ENCODE measurements around the gene SKAP2.

SKAP2 gene

DNA sequence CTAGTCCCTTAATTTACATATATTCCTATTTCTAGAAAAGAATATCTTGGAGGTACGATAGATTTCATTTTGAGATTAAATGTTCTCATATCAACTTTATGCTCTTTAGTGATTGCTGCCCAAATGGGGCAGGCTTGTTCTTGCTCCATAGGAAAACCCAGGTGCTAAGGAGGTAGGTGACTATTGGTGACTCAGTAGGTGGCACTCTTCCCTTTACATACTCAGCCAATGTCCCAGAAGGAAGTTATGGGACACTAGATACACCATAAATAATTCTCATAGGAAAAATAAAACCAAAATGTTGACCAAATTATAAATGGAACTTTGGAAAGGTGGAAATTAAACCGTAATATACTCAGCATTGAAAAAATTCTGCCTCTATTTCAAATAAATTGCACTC is 4.0 kb downstream of the SKAP2 start:
- Histone ChIP-seq H3K27me3 (ENCODE audit: control insufficient read depth, insufficient read depth, low read length) (no peaks in the 10 kb centered on the region), H3K79me2 (no peaks in the 10 kb centered on the region), H2AFZ (no peak overlapping the region), H3K9ac (no peak overlapping the region), H3K4me2 (ENCODE audit: low read length) (no peak overlapping the region), H3K9me3 (ENCODE audit: control insufficient read depth, low read length) (no peaks in the 10 kb centered on the region), H3K4me3 (ENCODE audit: low read depth, low read length) (no peak overlapping the region), H3K36me3 (ENCODE audit: control insufficient read depth, insufficient read depth, low read length) (no peaks in the 10 kb centered on the region), H3K4me1 (no peaks in the 10 kb centered on the region), H3K27ac (no peak overlapping the region)
- no peak for TF ChIP-seq CTCF (IDR thresholded peaks at IDR 0.05)

- Histone ChIP-seq H3K27me3 (ENCODE audit: control insufficient read depth, insufficient read depth, low read length) (no peaks in the 10 kb centered on the region), H2AFZ (no peak overlapping the region), H3K27ac (no peak overlapping the region), H3K4me3 (ENCODE audit: low read depth, low read length) (no peak overlapping the region), H3K4me1 (no peaks in the 10 kb centered on the region), H3K4me2 (ENCODE audit: low read length) (peak overlapping the region; percentile 96), H3K36me3 (ENCODE audit: control insufficient read depth, insufficient read depth, low read length) (no peaks in the 10 kb centered on the region), H3K9ac (no peak overlapping the region), H3K9me3 (ENCODE audit: control insufficient read depth, low read length) (no peaks in the 10 kb centered on the region), H3K79me2 (no peaks in the 10 kb centered on the region)
- TF ChIP-seq CTCF (IDR thresholded peaks at IDR 0.05), result no peak
These were observed 4.7 kb downstream of the SKAP2 start for GRCh38 chr7:26859720-26860119.

DNA sequence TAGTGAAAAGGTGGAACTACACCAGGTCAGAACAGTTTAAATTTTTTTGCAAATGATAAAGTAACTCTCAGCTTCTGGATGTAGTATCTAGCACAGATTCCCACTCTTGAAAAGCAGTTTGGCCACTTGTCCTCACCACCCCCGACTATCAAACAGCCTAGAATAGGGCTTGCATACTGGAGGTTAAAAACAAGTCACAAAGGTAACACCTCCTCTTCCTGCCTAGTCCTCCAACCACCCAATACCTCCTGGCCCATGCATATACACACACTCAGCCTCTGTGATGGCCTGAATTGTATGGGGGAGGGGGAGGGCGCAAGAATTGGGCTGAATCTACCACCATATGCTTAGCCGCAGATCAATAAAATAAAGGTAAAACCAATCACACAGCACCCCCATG is 5.7 kb downstream of the SKAP2 start:
- Histone ChIP-seq H3K4me2 (ENCODE audit: low read length) (peak overlapping the region; percentile 96), H3K9me3 (ENCODE audit: control insufficient read depth, low read length) (no peaks in the 10 kb centered on the region), H3K4me1 (no peaks in the 10 kb centered on the region), H3K4me3 (ENCODE audit: low read depth, low read length) (peak overlapping the region; percentile 65), H3K27ac (no peak overlapping the region), H3K9ac (no peak overlapping the region), H3K36me3 (ENCODE audit: control insufficient read depth, insufficient read depth, low read length) (no peaks in the 10 kb centered on the region), H3K79me2 (no peaks in the 10 kb centered on the region), H2AFZ (no peak overlapping the region), H3K27me3 (ENCODE audit: control insufficient read depth, insufficient read depth, low read length) (no peaks in the 10 kb centered on the region)
- TF ChIP-seq CTCF (IDR thresholded peaks at IDR 0.05), result no peak

GRCh38 chr7:26858241-26858715 is 6.1 kb downstream of the SKAP2 start:
- H3K9me3 ChIP-seq (ENCODE audit: control insufficient read depth, low read length), result no peaks in the 10 kb centered on the region
- H3K79me2 ChIP-seq, result no peaks in the 10 kb centered on the region
- H3K36me3 ChIP-seq (ENCODE audit: control insufficient read depth, insufficient read depth, low read length), result no peaks in the 10 kb centered on the region
- no peak overlapping the region for H3K9ac ChIP-seq
- no peak overlapping the region for H2AFZ ChIP-seq
- no peak overlapping the region for H3K27ac ChIP-seq
- H3K4me2 ChIP-seq (ENCODE audit: low read length), result peak overlapping the region; percentile 96
- H3K4me1 ChIP-seq, result no peaks in the 10 kb centered on the region
- no peaks in the 10 kb centered on the region for H3K27me3 ChIP-seq (ENCODE audit: control insufficient read depth, insufficient read depth, low read length)
- TF ChIP-seq CTCF (IDR thresholded peaks at IDR 0.05), result no peak
- H3K4me3 ChIP-seq (ENCODE audit: low read depth, low read length), result peak overlapping the region; percentile 65

GRCh38 chr7:26857506-26858240 is 6.7 kb downstream of the SKAP2 start:
- Histone ChIP-seq H3K27me3 (ENCODE audit: control insufficient read depth, insufficient read depth, low read length) (no peaks in the 10 kb centered on the region), H3K27ac (no peak overlapping the region), H3K36me3 (ENCODE audit: control insufficient read depth, insufficient read depth, low read length) (no peaks in the 10 kb centered on the region), H3K9ac (no peak overlapping the region), H2AFZ (no peak overlapping the region), H3K9me3 (ENCODE audit: control insufficient read depth, low read length) (no peaks in the 10 kb centered on the region), H3K4me1 (no peaks in the 10 kb centered on the region), H3K4me3 (ENCODE audit: low read depth, low read length) (peak overlapping the region; percentile 65), H3K79me2 (no peaks in the 10 kb centered on the region), H3K4me2 (ENCODE audit: low read length) (peak overlapping the region; percentile 96)
- no peak for TF ChIP-seq CTCF (IDR thresholded peaks at IDR 0.05)

Data from parathyroid adenoma (tissue), 2 donors.